D721Med (cell line): ENCODE results near the gene PTMS.

Experiments
- DNase-seq: peaks from one replicate; pipeline ENCODE4 v3.0.0; 2011; ENCODE audit warnings: low spot score; ENCODE audit not compliant: insufficient read length
- FAIRE-seq: peaks from 2 replicates; lab custom pipeline; 2011; peaks lifted over from hg19 to GRCh38; lab: Jason Lieb, UNC
- TF ChIP-seq, protein P1 (sequence below): IDR thresholded peaks from 2 replicates; pipeline ENCODE4 v1.5.1; 2012; ENCODE audit warnings: mild to moderate bottlenecking, control low read depth; ENCODE audit not compliant: insufficient read depth; ENCODE audit errors: missing control alignments

PTMS gene

DNA sequence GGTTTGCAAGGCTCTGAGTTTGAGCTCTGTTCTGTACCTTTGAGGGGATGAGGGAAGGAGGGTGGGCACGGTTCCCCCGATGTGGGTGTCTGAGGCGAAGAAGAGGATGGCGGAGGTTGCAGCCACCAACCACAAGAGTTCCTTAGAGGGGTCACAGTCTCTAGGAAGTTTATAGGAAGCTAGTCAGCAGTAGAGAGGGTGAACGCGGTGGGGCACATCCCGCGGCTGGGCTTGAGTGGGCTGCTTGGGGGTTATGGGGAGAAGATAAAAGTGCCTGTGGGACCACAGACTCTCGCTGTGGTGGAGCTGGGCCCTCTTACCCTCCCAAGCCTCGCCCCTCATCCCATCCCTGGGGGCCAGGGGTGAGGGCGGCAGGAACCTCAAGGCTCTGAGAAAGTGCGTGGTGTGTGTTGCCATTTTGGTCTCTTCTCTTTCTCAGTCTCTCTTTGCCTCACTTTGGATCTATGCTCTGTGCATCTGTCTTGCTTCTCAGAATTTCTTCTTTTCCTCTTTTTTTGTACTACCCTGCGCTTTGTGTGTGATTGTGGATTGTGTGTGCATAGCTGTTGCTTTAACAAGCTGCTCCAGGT, 25.9 kb downstream of the PTMS start:
- FAIRE-seq (no peak), DNase-seq (no peak)
- TF ChIP-seq, protein P1, sequence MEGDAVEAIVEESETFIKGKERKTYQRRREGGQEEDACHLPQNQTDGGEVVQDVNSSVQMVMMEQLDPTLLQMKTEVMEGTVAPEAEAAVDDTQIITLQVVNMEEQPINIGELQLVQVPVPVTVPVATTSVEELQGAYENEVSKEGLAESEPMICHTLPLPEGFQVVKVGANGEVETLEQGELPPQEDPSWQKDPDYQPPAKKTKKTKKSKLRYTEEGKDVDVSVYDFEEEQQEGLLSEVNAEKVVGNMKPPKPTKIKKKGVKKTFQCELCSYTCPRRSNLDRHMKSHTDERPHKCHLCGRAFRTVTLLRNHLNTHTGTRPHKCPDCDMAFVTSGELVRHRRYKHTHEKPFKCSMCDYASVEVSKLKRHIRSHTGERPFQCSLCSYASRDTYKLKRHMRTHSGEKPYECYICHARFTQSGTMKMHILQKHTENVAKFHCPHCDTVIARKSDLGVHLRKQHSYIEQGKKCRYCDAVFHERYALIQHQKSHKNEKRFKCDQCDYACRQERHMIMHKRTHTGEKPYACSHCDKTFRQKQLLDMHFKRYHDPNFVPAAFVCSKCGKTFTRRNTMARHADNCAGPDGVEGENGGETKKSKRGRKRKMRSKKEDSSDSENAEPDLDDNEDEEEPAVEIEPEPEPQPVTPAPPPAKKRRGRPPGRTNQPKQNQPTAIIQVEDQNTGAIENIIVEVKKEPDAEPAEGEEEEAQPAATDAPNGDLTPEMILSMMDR, result no peak

- TF ChIP-seq, protein P1, result no peak
- no peak for FAIRE-seq
- no peak for DNase-seq
Measured at GRCh38 chr12:6792522-6793201, 26.5 kb downstream of the PTMS start.

DNA sequence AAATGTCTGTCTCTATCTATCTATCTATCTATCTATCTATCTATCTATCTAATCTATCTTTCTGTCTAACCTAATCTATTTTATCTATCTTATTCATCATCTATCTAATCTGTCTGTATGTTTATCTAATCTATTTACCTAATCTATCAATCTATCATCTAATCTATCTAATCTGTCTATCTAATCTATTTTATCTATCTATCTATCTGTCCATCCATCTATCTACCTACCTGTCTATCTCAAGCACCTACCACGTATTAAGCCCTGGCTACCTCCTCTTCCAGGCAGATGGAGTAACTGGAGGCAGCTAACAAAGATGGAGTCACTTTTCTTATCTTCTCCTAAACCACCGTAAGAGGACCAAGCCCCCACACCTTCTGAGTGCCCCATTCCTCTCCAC, 28.9 kb downstream of the PTMS start:
- FAIRE-seq (no peak), DNase-seq (no peak)
- TF ChIP-seq, protein P1, result no peak

DNA sequence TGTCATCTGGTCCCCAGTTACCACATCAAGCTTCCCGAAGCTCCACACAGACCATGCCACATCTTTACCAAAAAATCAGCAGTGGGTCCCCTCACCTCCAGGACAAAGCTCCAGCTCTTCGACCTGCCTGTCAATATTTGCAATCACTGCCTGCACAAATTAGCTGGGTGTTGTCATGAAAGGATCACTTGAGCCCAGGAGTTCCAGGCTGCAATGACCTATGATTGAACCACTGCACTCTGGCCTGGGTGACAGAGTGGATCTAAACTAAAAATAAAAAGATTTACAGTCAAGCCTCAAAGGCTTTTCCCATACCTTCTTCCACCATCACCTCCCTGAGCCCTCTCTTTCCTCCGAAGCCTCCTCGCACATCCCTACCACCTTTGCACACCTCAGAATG, 30.4 kb downstream of the PTMS start:
- TF ChIP-seq, protein P1, result no peak
- FAIRE-seq (no peak), DNase-seq (no peak)

- no peak for DNase-seq
- FAIRE-seq, result no peak
- TF ChIP-seq, protein P1, result no peak
Measured at GRCh38 chr12:6799147-6799546, 33.0 kb downstream of the PTMS start.

DNA sequence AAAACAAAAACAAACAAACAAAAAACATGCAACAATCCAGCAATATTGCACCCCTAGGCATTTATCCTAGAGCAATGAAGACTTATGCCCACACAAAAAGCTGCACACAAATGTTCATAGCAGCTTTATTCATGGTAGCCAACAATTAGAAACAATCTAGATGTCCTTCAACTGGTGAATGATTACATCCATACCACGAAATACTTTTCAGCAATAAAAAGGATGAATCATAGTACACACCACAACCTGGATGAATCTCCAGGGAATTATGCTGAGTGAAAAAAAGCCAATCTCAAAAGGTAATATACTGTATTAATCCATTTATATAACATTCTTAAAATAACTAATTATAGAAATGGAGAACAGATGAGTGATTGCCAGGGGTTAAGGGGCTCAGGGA, 41.0 kb downstream of the PTMS start:
- DNase-seq (no peak), FAIRE-seq (no peak)
- TF ChIP-seq, protein P1, result no peak

- FAIRE-seq, result no peak
- TF ChIP-seq, protein P1, result no peak
Measured at GRCh38 chr12:6809056-6809455, 42.9 kb downstream of the PTMS start.

More at GRCh38 chr12:6809056-6809455, 42.9 kb downstream of the PTMS start:
- DNase-seq, result no peak
